ENCODE data around the gene SYNE1.

The SYNE1 gene

GRCh38 chr6:152583888-152584287 is 53.3 kb downstream of the SYNE1 start:
- H3K4me3 ChIP-seq (ENCODE audit: low read depth, low read length) = no peak overlapping the region
- ChIA-PET CTCF (interaction anchor here (0.9 to 1.2 kb wide), 2 partner anchors 9 to 12 kb away, joined by 3 read pairs; no protein-coding TSS in a partner anchor), POLR2A (no interaction called here)
- no peak for TF ChIP-seq CTCF (IDR thresholded peaks at IDR 0.05; ENCODE audit: insufficient read depth, low read length, missing control alignments)
- DNase-seq (ENCODE audit: low read depth, low spot score) = no peak

- POLR2A ChIA-PET = no interaction called here
- DNase-seq (ENCODE audit: low read depth, low spot score) = no peak
- CTCF ChIA-PET = interaction anchor here (1.2 to 2.9 kb wide), 2 partner anchors 24 to 67 kb away, joined by 3 to 12 read pairs; no protein-coding TSS in a partner anchor
- H3K4me3 ChIP-seq (ENCODE audit: low read depth, low read length) = no peak overlapping the region
- TF ChIP-seq CTCF (IDR thresholded peaks at IDR 0.05; ENCODE audit: insufficient read depth, low read length, missing control alignments) = no peak
Measured at GRCh38 chr6:152576525-152576924, 60.6 kb downstream of the SYNE1 start.

- CTCF ChIA-PET = interaction anchor here (0.8 to 2.9 kb wide), 4 partner anchors 8 to 29 kb away, joined by 3 to 12 read pairs (median 4); no protein-coding TSS in a partner anchor
Measured at GRCh38 chr6:152575621-152576150, 61.5 kb downstream of the SYNE1 start.

GRCh38 chr6:152575161-152575560 is 62.0 kb downstream of the SYNE1 start:
- CTCF ChIA-PET = interaction anchor here (0.8 to 2.9 kb wide), 5 partner anchors 8 to 28 kb away, joined by 3 to 12 read pairs (median 4); no protein-coding TSS in a partner anchor
- no peak for DNase-seq (ENCODE audit: low read depth, low spot score)
- POLR2A ChIA-PET = no interaction called here
- H3K4me3 ChIP-seq (ENCODE audit: low read depth, low read length) = no peak overlapping the region
- no peak for TF ChIP-seq CTCF (IDR thresholded peaks at IDR 0.05; ENCODE audit: insufficient read depth, low read length, missing control alignments)

More at GRCh38 chr6:152575621-152576150, 61.5 kb downstream of the SYNE1 start:
- POLR2A ChIA-PET = no interaction called here
- H3K4me3 ChIP-seq (ENCODE audit: low read depth, low read length) = no peak overlapping the region
- no peak for DNase-seq (ENCODE audit: low read depth, low spot score)
- no peak for TF ChIP-seq CTCF (IDR thresholded peaks at IDR 0.05; ENCODE audit: insufficient read depth, low read length, missing control alignments)

GRCh38 chr6:152573762-152574161 is 63.4 kb downstream of the SYNE1 start:
- no peak for TF ChIP-seq CTCF (IDR thresholded peaks at IDR 0.05; ENCODE audit: insufficient read depth, low read length, missing control alignments)
- H3K4me3 ChIP-seq (ENCODE audit: low read depth, low read length) = no peak overlapping the region
- POLR2A ChIA-PET = no interaction called here
- CTCF ChIA-PET = no interaction called here
- no peak for DNase-seq (ENCODE audit: low read depth, low spot score)

- CTCF ChIA-PET = interaction anchor here (4.9 kb wide), 1 partner anchor 20 kb away, joined by 24 read pairs; no protein-coding TSS in a partner anchor
- POLR2A ChIA-PET = no interaction called here
- no peak for TF ChIP-seq CTCF (IDR thresholded peaks at IDR 0.05; ENCODE audit: insufficient read depth, low read length, missing control alignments)
- no peak overlapping the region for H3K4me3 ChIP-seq (ENCODE audit: low read depth, low read length)
- no peak for DNase-seq (ENCODE audit: low read depth, low spot score)
Measured at GRCh38 chr6:152572338-152573088, 64.6 kb downstream of the SYNE1 start.
